OCI-LY3 (cell line): ENCODE data around the gene ZC3H18.

ENCODE experiments used
- CTCF ChIP-seq: fragments of 200-600, 300-600 bp; sonication (generic); IDR thresholded peaks from 2 replicates; pipeline ENCODE4 v1.5.1; 2014; ENCODE audit warnings: antibody characterized with exemption, low read length, low read depth
- EZH2phosphoT487 ChIP-seq: fragments of 200-600 bp; shearing (Covaris generic); IDR thresholded peaks from 2 replicates; pipeline ENCODE4 v1.6.1; 2018; ENCODE audit warnings: antibody characterized with exemption, mixed run types, low read depth

- no peak for TF ChIP-seq CTCF
- TF ChIP-seq EZH2phosphoT487: no peak
These were observed 29.8 kb downstream of the ZC3H18 start for GRCh38 chr16:88599825-88600538.
